ENCODE measurements around the gene DUOX2. TPM values are rescaled to one million over a fixed set of nuclear protein-coding genes. Genes with fewer than 3 reads are reported as not detected.
"Not testable (repeated sequence)": the region's sequence is repeated elsewhere in the genome, so short reads cannot be mapped to it uniquely, and the experiment has no call there.

DUOX2 gene
- total RNA-seq, 1 donor from 2014 or later = not detected

DNA sequence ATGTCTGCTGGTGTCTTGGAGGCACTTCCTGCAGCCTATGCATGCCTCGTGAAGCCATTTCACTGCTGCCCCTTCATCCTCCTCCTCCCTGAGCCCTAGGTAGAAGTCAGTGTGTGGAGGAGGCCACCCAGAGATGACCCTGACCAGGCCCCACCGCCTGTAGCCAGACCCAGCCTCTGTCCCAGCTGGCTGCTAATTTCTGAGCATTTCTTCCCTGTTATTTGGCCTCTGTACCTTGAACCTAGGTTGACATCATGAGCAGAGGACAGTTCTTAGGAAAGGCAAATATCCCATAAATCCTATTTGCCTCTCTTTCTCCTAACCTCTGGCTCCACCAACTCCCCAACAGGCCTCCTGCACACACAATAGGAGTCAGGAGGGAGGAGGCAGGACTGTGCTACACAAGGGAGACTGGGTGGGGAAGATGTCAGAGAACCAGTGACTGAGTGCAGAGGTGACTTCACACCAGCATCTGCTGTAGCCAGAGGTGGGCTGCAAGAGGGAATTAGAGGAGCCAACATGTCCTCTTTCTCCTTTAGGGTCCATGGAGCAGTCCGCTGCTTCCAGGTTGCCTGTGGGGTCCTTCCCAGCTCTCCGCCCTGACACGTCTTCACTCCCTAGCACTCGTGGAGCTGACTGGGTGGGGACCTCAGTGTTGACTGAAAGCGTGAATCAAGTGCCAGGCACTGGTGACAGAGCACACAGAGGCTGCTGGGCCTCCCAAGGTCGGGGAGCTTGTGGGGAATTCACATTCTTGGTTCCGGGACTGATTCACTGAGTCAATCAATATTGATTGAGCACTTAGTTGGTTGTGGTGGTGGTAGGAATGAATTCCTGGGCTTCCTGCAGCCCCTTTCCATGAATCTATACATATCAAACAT, 38.3 kb downstream of the DUOX2 start:
- not testable (repeated sequence) for H3K36me3 Mint-ChIP-seq (ENCODE audit: low read depth)

DNA sequence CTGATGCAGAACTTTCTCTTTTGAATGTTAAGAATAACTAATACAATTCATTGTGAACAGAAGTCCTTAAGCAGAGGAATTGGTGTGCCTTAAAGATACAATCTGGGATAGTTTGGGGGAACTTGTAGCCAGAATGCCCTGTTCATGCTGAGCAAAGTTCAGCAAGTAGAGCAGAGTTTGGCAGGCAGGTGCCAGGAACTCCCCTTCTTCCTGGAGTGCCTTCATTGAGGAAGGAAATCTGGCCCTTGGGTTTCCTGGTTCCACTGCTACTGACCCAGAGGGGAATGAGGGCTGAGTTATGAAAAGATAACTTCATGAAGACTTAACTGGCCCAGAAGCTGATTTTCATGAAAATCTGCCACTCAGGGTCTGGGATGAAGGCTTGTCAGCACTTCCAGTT, 40.4 kb downstream of the DUOX2 start:
- not testable (repeated sequence) for H3K4me1 Mint-ChIP-seq; H3K36me3 Mint-ChIP-seq (ENCODE audit: low read depth); H3K4me3 Mint-ChIP-seq

More for the DNA sequence above, 38.3 kb downstream of the DUOX2 start:
- H3K27me3 Mint-ChIP-seq; DNase-seq; H3K9me3 Mint-ChIP-seq; H3K4me1 Mint-ChIP-seq; H3K4me3 Mint-ChIP-seq; H3K27ac Mint-ChIP-seq; intact Hi-C loops (cut with micrococcal nuclease): not testable (repeated sequence)

DNA sequence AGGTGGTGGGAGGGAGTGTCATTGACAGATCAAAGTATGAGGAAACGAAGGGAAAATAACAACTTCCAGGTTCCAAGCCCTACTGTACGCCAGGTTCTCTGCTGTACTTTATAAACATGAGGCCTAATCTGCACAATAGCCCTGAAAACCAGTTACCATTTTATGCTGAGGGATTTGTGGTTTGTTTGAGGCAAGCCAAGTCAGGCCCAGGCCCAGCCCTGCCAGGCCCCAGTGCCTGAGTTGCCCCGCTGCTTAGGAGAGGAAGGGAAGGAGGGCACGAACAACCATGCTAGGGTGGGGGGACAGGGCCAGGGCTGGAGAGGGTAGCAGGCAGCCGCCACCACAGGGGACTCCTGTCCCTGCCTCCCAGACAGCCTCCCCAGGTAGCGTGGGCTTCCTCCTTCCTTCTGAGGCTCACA, 44.0 kb downstream of the DUOX2 start:
- intact Hi-C loops (cut with micrococcal nuclease); DNase-seq; H3K4me1 Mint-ChIP-seq; H3K36me3 Mint-ChIP-seq (ENCODE audit: low read depth); H3K4me3 Mint-ChIP-seq; H3K27me3 Mint-ChIP-seq; H3K27ac Mint-ChIP-seq; H3K9me3 Mint-ChIP-seq: not testable (repeated sequence)

More for the DNA sequence above, 40.4 kb downstream of the DUOX2 start:
- H3K9me3 Mint-ChIP-seq; H3K27ac Mint-ChIP-seq; H3K27me3 Mint-ChIP-seq; intact Hi-C loops (cut with micrococcal nuclease); DNase-seq: not testable (repeated sequence)

DNA sequence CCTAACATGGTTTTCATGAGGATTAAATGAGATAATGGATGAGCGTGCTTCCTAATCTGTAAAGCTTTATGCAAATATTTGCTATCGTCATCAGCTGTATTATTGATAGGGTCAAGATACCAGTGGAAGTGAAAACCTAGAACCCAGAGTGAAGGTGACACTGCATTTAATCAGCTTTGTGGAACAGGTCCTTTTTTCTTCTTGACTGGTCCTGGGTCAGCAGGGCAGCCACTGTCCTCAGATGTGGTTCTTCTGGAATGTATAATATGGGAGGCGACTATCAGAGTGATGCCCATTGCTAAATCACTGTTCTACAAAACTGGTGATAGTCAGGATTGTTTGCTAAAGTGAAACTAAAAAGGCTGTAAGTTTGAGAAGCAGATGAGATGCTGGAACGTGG, 49.6 kb downstream of the DUOX2 start:
- no peak overlapping the region for H3K4me3 Mint-ChIP-seq
- peaks cover 17% of the 10 kb centered on the region for H3K36me3 Mint-ChIP-seq (ENCODE audit: low read depth)
- no peaks in the 10 kb centered on the region for H3K9me3 Mint-ChIP-seq
- no peaks in the 10 kb centered on the region for H3K27me3 Mint-ChIP-seq
- H3K4me1 Mint-ChIP-seq = peaks cover 18% of the 10 kb centered on the region
- DNase-seq = no peak
- intact Hi-C loops (cut with micrococcal nuclease) = no loop called here
- no peak overlapping the region for H3K27ac Mint-ChIP-seq

DNA sequence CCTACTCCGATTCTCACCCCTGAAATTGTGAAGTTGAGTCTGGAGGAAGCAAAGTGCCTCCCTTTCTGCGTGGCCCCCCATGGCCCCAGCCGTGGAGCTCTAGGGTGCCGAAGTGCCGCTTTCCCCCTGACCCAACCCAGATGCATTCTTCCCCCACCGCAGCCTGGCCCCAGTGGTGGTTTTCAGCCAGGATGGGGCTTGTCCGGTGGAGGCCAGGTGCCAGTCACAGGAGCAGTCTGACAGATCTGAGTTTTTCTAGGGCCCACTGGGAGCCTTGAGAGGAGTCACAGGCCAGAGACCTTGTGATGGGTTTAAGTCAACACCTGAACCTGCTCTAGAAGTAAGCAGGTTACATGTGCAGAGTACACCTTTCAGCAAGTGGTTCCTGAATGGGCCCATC, 51.7 kb downstream of the DUOX2 start:
- H3K9me3 Mint-ChIP-seq; DNase-seq; H3K27me3 Mint-ChIP-seq; H3K27ac Mint-ChIP-seq; intact Hi-C loops (cut with micrococcal nuclease); H3K4me3 Mint-ChIP-seq: not testable (repeated sequence)
- peaks cover 16% of the 10 kb centered on the region for H3K36me3 Mint-ChIP-seq (ENCODE audit: low read depth)
- H3K4me1 Mint-ChIP-seq = peaks cover 17% of the 10 kb centered on the region

DNA sequence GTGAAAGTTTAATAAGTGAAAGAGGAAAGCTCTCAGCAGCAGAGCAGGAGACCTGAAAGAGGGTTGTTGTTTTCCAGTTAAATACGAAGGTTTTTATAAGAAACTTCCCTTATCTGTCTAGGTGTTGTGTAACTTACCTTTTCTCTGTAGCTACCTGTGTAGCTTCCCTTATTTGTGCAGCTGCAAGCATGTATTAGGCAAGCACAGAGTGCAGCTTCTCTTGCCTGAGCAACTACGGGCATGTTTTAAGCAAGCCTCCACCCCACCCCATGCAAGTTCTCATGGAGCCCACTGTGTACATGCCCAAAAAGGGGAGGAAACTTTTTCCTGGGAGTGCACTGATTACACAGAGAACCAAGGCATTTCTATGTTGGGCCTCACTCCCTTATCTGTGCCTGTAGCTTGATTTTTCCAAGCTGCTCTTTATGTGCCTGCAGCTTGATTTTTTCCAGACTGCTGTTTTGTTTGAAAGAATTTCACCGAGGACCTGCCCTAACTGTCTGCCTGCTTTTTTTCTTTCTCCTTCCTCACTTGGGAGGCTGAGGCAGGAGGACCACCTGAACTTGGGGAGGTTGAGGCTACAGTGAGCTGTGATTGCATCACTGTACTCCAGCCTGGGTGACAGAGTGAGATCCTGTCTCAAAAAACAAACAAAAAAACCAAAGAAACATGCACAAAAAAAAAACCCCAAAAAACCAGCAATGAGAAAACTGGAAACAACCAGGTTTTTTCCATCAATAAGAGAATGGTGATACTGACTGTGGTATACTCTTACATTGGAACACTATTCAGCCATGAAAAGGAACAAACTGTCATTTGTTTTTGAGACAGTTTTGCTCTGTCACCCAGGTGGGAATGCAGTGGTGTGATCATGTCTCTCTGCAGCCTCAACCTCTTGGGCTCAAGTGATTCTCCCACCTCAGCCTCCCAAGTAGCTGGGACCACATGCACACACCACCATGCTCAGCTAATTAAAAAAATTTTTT, 55.0 kb downstream of the DUOX2 start:
- Mint-ChIP-seq H3K4me1 (peaks cover 12% of the 10 kb centered on the region), H3K36me3 (ENCODE audit: low read depth) (peaks cover 16% of the 10 kb centered on the region)
- intact Hi-C loops (cut with micrococcal nuclease); DNase-seq; H3K4me3 Mint-ChIP-seq; H3K9me3 Mint-ChIP-seq; H3K27me3 Mint-ChIP-seq; H3K27ac Mint-ChIP-seq: not testable (repeated sequence)

DNA sequence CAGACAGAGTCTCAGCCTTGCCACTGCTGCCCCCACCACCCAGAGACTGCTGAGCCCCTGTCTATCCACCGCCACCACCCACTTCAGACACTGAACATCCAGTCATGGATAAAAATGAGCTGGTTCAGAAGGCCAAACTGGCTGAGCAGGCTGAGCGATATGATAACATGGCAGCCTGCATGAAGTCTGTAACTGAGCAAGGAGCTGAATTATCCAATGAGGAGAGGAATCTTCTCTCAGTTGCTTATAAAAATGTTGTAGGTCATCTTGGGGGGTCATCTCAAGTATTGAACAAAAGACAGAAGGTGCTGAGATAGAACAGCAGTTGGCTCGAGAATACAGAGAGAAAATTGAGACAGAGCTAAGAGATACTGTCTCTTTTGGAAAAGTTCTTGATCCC, 61.3 kb downstream of the DUOX2 start:
- H3K27ac Mint-ChIP-seq; H3K4me3 Mint-ChIP-seq; intact Hi-C loops (cut with micrococcal nuclease); DNase-seq; H3K27me3 Mint-ChIP-seq; H3K4me1 Mint-ChIP-seq: not testable (repeated sequence)
- H3K36me3 Mint-ChIP-seq (ENCODE audit: low read depth) = peaks cover 30% of the 10 kb centered on the region
- peaks cover 10% of the 10 kb centered on the region for H3K9me3 Mint-ChIP-seq

DNA sequence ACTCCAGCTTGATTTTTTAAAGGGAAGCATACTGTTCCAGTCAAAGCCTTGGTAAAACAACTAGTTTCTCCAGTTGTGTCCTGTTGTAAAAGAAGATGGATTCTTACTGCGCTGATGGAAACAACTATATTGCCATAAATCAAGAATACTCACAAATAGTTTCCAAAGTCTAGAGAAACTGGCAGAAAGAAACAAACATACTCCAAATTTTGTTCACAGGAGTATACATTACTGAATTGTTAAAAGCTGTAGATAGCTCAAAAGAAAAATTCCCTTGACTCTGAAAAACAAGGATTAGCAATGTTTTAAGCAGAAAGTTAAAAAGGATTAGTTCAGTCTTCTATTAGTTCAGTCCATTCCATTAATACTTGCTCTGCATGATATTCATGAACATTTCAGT, 63.4 kb downstream of the DUOX2 start:
- Mint-ChIP-seq H3K27me3 (no peaks in the 10 kb centered on the region), H3K4me1 (no peaks in the 10 kb centered on the region), H3K27ac (no peak overlapping the region), H3K36me3 (ENCODE audit: low read depth) (peaks cover 35% of the 10 kb centered on the region), H3K4me3 (no peak overlapping the region), H3K9me3 (peaks cover 10% of the 10 kb centered on the region)
- intact Hi-C loops (cut with micrococcal nuclease) = no loop called here
- no peak for DNase-seq

DNA sequence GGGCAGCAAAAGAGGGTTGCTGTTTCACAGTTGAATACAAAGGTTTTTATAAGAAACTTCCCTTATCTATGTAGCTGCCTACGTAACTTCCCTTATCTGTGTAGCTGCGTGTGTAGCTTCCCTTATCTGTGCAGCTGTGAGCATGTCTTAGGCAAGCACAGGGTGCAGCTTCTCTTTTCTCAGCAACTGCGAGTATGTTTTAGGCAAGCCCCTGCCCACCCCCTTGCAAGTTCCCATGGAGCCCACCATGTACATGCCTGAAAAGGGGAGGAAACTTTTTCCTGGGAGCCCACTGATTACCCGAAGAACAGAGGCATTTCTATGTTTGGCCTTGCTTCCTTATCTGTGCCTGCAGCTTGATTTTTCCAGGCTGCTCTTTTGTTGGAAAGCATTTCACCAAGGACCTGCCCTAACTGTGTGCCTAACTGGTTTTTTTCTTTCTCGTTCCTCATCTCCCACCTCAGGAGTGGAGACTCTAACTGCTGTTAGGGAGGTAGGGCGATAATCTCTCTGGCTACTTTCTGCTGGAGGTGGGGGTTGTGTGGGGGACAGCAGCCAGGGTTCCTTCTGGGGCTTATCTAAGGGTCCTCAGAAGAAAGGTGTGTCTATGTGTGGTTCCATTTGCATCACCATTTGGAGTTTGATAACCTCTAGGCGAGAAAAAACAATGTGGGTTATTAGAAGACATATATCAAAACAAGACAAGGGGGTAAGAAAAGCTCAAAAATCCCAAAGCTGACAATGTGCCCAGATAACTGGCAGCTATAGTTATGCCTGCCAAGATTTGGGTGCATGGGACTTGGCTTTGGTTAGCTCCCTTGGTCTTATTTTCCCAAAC, 65.0 kb downstream of the DUOX2 start:
- DNase-seq = no peak
- Mint-ChIP-seq H3K27ac (no peak overlapping the region), H3K36me3 (ENCODE audit: low read depth) (peaks cover 35% of the 10 kb centered on the region)

DNA sequence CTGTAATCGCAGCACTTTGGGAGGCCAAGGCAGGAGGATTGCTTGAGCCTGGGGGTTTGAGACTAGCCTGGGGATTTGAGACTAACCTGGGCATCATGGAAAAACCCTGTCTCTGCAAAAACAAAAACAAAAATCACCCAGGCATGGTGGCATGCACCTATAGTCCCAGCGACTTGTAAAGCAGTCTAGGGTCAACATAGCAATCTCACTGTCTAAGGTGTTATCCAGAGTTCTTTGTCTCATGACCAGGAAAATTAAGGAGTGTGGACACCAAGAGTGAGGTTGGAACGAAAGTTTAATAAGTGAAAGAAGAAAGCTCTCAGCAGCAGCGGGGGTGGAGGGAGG, 65.6 kb downstream of the DUOX2 start:
- peaks cover 35% of the 10 kb centered on the region for H3K36me3 Mint-ChIP-seq (ENCODE audit: low read depth)
- H3K4me1 Mint-ChIP-seq; intact Hi-C loops (cut with micrococcal nuclease); H3K27me3 Mint-ChIP-seq; H3K4me3 Mint-ChIP-seq; H3K27ac Mint-ChIP-seq; DNase-seq: not testable (repeated sequence)
- peaks cover 10% of the 10 kb centered on the region for H3K9me3 Mint-ChIP-seq

More for the DNA sequence above, 65.0 kb downstream of the DUOX2 start:
- intact Hi-C loops (cut with micrococcal nuclease) = no loop called here
- no peaks in the 10 kb centered on the region for H3K4me1 Mint-ChIP-seq
- peaks cover 10% of the 10 kb centered on the region for H3K9me3 Mint-ChIP-seq
- no peak overlapping the region for H3K4me3 Mint-ChIP-seq
- no peaks in the 10 kb centered on the region for H3K27me3 Mint-ChIP-seq

DNA sequence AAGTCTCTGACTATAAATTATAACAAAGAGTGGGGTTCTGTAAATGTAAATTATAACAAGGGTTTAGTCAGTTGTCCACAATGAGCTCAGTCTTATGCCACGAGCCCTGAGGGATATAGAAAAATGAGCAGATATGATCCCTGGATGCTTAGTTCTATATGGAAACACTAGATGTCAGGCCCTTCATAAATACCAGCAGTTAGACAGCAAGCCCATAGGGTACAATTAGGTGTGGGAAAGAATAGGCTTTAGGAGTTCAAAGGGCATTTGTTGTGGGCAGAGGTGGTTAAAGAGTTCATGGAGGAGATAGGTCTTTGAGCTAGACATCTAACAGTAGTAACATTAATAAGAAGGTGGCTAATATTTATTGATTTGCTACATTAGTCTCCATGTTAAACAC, 69.7 kb downstream of the DUOX2 start:
- DNase-seq; H3K9me3 Mint-ChIP-seq; H3K27me3 Mint-ChIP-seq; intact Hi-C loops (cut with micrococcal nuclease); H3K27ac Mint-ChIP-seq; H3K4me3 Mint-ChIP-seq; H3K4me1 Mint-ChIP-seq: not testable (repeated sequence)
- H3K36me3 Mint-ChIP-seq (ENCODE audit: low read depth) = peaks cover 20% of the 10 kb centered on the region

DNA sequence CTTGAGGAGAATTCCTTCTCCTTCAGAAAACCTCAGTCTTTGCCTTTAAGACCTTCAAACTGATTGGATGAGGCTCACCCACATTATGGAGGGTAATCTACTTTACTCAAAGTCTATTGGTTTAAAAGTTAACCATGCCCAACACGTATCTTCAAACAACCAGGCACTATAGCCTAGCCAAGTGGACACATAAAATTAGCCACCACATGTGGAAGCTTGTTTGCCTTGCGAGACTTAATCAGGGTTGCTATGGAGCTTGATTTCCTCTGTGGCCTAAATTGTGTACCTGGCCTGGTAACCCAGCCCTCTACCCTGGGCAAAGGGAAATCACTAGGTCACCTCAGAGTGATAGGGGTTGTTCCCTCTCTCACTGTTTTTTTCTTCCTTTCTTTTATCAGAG, 71.1 kb downstream of the DUOX2 start:
- H3K27me3 Mint-ChIP-seq; H3K9me3 Mint-ChIP-seq; DNase-seq; intact Hi-C loops (cut with micrococcal nuclease); H3K27ac Mint-ChIP-seq; H3K4me1 Mint-ChIP-seq; H3K4me3 Mint-ChIP-seq; H3K36me3 Mint-ChIP-seq (ENCODE audit: low read depth): not testable (repeated sequence)

All from activated CD4-positive, alpha-beta T cell treated with anti-CD3 and anti-CD28 coated beads, Interleukin-2, amount 10 ng/mL, durations not matched to agents 24 days and 14 days (primary cell).